ENCODE results near the gene LRRK2.
"Not testable (repeated sequence)": the region's sequence is repeated elsewhere in the genome, so short reads cannot be mapped to it uniquely, and the experiment has no call there.

Gene LRRK2

GRCh38 chr12:40238979-40239378, 14.2 kb downstream of the LRRK2 start:
- no peak overlapping the region for H2BK5ac ChIP-seq (ENCODE audit: low read depth, low read length, poor library complexity)
- H3K27me3 ChIP-seq (ENCODE audit: insufficient read depth, low read length) = no peaks in the 10 kb centered on the region
- H3K4me3 ChIP-seq (ENCODE audit: low read depth, low read length) = no peak overlapping the region
- no peak overlapping the region for H3K4ac ChIP-seq (ENCODE audit: low read depth, low read length)
- no peak overlapping the region for H2AFZ ChIP-seq (ENCODE audit: insufficient read depth, low read length, poor library complexity)
- no peaks in the 10 kb centered on the region for H3K36me3 ChIP-seq (ENCODE audit: control insufficient read depth in 1 of 2, insufficient read depth in 2 of 2, low read length in 2 of 2)
- no peaks in the 10 kb centered on the region for H3K79me2 ChIP-seq (ENCODE audit: control insufficient read depth, insufficient read depth, low read length, poor library complexity)
- H4K8ac ChIP-seq (ENCODE audit: low read depth, low read length) = no peak overlapping the region
- no peak overlapping the region for H4K12ac ChIP-seq (ENCODE audit: low read depth, low read length)
- H3K9ac ChIP-seq (ENCODE audit: low read length) = no peak overlapping the region
- H3K4me1 ChIP-seq (ENCODE audit: control insufficient read depth in 1 of 2, insufficient read depth in 2 of 2, low read length in 2 of 2) = no peaks in the 10 kb centered on the region
- H2BK12ac ChIP-seq (ENCODE audit: low read length) = no peak overlapping the region
- H4K91ac ChIP-seq (ENCODE audit: low read depth, low read length) = no peak overlapping the region
- H2AK5ac ChIP-seq (ENCODE audit: low read length) = no peak overlapping the region
- H2BK120ac ChIP-seq (ENCODE audit: insufficient read depth, low read length, poor library complexity) = no peak overlapping the region
- whole genome bisulfite sequencing (ENCODE audit: extremely low coverage, insufficient coverage, insufficient read length) = no CpG with 5 or more reads among the region's 5 CpGs
- no peak for DNase-seq
- no peaks in the 10 kb centered on the region for H3K79me1 ChIP-seq (ENCODE audit: low read length)
- no peak overlapping the region for H3K14ac ChIP-seq (ENCODE audit: low read length)
- no peak overlapping the region for H3K27ac ChIP-seq (ENCODE audit: low read depth, low read length)
- no peak overlapping the region for H3K4me2 ChIP-seq (ENCODE audit: low read length)
- H3K9me3 ChIP-seq (ENCODE audit: insufficient read depth, low read depth, low read length) = no peaks in the 10 kb centered on the region
- H3K23ac ChIP-seq (ENCODE audit: low read length) = no peak overlapping the region
- no peak overlapping the region for H3K18ac ChIP-seq (ENCODE audit: low read length)

- H3K4me2 ChIP-seq (ENCODE audit: low read length) = no peak overlapping the region
- no peak overlapping the region for H2AFZ ChIP-seq (ENCODE audit: insufficient read depth, low read length, poor library complexity)
- no peaks in the 10 kb centered on the region for H3K36me3 ChIP-seq (ENCODE audit: control insufficient read depth in 1 of 2, insufficient read depth in 2 of 2, low read length in 2 of 2)
- H3K79me2 ChIP-seq (ENCODE audit: control insufficient read depth, insufficient read depth, low read length, poor library complexity) = no peaks in the 10 kb centered on the region
- H3K79me1 ChIP-seq (ENCODE audit: low read length) = no peaks in the 10 kb centered on the region
- H3K27me3 ChIP-seq (ENCODE audit: insufficient read depth, low read length) = no peaks in the 10 kb centered on the region
- H3K23ac ChIP-seq (ENCODE audit: low read length) = no peak overlapping the region
- no peak overlapping the region for H3K14ac ChIP-seq (ENCODE audit: low read length)
- H3K4me3 ChIP-seq (ENCODE audit: low read depth, low read length) = no peak overlapping the region
- no peak overlapping the region for H2BK12ac ChIP-seq (ENCODE audit: low read length)
- DNase-seq = no peak
- no peak overlapping the region for H3K4ac ChIP-seq (ENCODE audit: low read depth, low read length)
- H2BK5ac ChIP-seq (ENCODE audit: low read depth, low read length, poor library complexity) = no peak overlapping the region
- no peak overlapping the region for H4K8ac ChIP-seq (ENCODE audit: low read depth, low read length)
- H3K4me1 ChIP-seq (ENCODE audit: control insufficient read depth in 1 of 2, insufficient read depth in 2 of 2, low read length in 2 of 2) = no peaks in the 10 kb centered on the region
- no peak overlapping the region for H4K12ac ChIP-seq (ENCODE audit: low read depth, low read length)
- H3K18ac ChIP-seq (ENCODE audit: low read length) = no peak overlapping the region
- no peaks in the 10 kb centered on the region for H3K9me3 ChIP-seq (ENCODE audit: insufficient read depth, low read depth, low read length)
- H4K91ac ChIP-seq (ENCODE audit: low read depth, low read length) = no peak overlapping the region
- H2BK120ac ChIP-seq (ENCODE audit: insufficient read depth, low read length, poor library complexity) = no peak overlapping the region
- H3K27ac ChIP-seq (ENCODE audit: low read depth, low read length) = no peak overlapping the region
- H3K9ac ChIP-seq (ENCODE audit: low read length) = no peak overlapping the region
- H2AK5ac ChIP-seq (ENCODE audit: low read length) = no peak overlapping the region
- WGBS (ENCODE audit: extremely low coverage, insufficient coverage, insufficient read length) = no CpG with 5 or more reads among the region's 4 CpGs
These were observed 16.0 kb downstream of the LRRK2 start for GRCh38 chr12:40240779-40241178.

GRCh38 chr12:40241741-40242140, 16.9 kb downstream of the LRRK2 start:
- no peak overlapping the region for H2BK5ac ChIP-seq (ENCODE audit: low read depth, low read length, poor library complexity)
- H3K4me3 ChIP-seq (ENCODE audit: low read depth, low read length) = no peak overlapping the region
- WGBS (ENCODE audit: extremely low coverage, insufficient coverage, insufficient read length) = no CpG with 5 or more reads among the region's 1 CpG
- H3K4me2 ChIP-seq (ENCODE audit: low read length) = no peak overlapping the region
- no peak overlapping the region for H2BK12ac ChIP-seq (ENCODE audit: low read length)
- H3K4ac ChIP-seq (ENCODE audit: low read depth, low read length) = no peak overlapping the region
- no peak overlapping the region for H2AK5ac ChIP-seq (ENCODE audit: low read length)
- H4K12ac ChIP-seq (ENCODE audit: low read depth, low read length) = no peak overlapping the region
- H3K14ac ChIP-seq (ENCODE audit: low read length) = no peak overlapping the region
- no peak overlapping the region for H3K9ac ChIP-seq (ENCODE audit: low read length)
- no peaks in the 10 kb centered on the region for H3K36me3 ChIP-seq (ENCODE audit: control insufficient read depth in 1 of 2, insufficient read depth in 2 of 2, low read length in 2 of 2)
- no peaks in the 10 kb centered on the region for H3K4me1 ChIP-seq (ENCODE audit: control insufficient read depth in 1 of 2, insufficient read depth in 2 of 2, low read length in 2 of 2)
- no peaks in the 10 kb centered on the region for H3K79me1 ChIP-seq (ENCODE audit: low read length)
- no peak overlapping the region for H4K8ac ChIP-seq (ENCODE audit: low read depth, low read length)
- H3K27ac ChIP-seq (ENCODE audit: low read depth, low read length) = no peak overlapping the region
- H3K18ac ChIP-seq (ENCODE audit: low read length) = no peak overlapping the region
- H4K91ac ChIP-seq (ENCODE audit: low read depth, low read length) = no peak overlapping the region
- no peaks in the 10 kb centered on the region for H3K27me3 ChIP-seq (ENCODE audit: insufficient read depth, low read length)
- H2BK120ac ChIP-seq (ENCODE audit: insufficient read depth, low read length, poor library complexity) = no peak overlapping the region
- H3K79me2 ChIP-seq (ENCODE audit: control insufficient read depth, insufficient read depth, low read length, poor library complexity) = no peaks in the 10 kb centered on the region
- no peak for DNase-seq
- H2AFZ ChIP-seq (ENCODE audit: insufficient read depth, low read length, poor library complexity) = no peak overlapping the region
- no peak overlapping the region for H3K23ac ChIP-seq (ENCODE audit: low read length)
- H3K9me3 ChIP-seq (ENCODE audit: insufficient read depth, low read depth, low read length) = no peaks in the 10 kb centered on the region

GRCh38 chr12:40244526-40245156, 19.8 kb downstream of the LRRK2 start:
- H4K12ac ChIP-seq (ENCODE audit: low read depth, low read length); H2BK120ac ChIP-seq (ENCODE audit: insufficient read depth, low read length, poor library complexity); H2AK5ac ChIP-seq (ENCODE audit: low read length); H3K4ac ChIP-seq (ENCODE audit: low read depth, low read length); H3K27ac ChIP-seq (ENCODE audit: low read depth, low read length); H3K18ac ChIP-seq (ENCODE audit: low read length); H3K4me1 ChIP-seq (ENCODE audit: control insufficient read depth in 1 of 2, insufficient read depth in 2 of 2, low read length in 2 of 2); H3K27me3 ChIP-seq (ENCODE audit: insufficient read depth, low read length); H3K4me2 ChIP-seq (ENCODE audit: low read length); H3K23ac ChIP-seq (ENCODE audit: low read length); H3K9me3 ChIP-seq (ENCODE audit: insufficient read depth, low read depth, low read length); H3K9ac ChIP-seq (ENCODE audit: low read length); H3K36me3 ChIP-seq (ENCODE audit: control insufficient read depth in 1 of 2, insufficient read depth in 2 of 2, low read length in 2 of 2); H4K91ac ChIP-seq (ENCODE audit: low read depth, low read length); H3K79me1 ChIP-seq (ENCODE audit: low read length); H2BK5ac ChIP-seq (ENCODE audit: low read depth, low read length, poor library complexity); H3K79me2 ChIP-seq (ENCODE audit: control insufficient read depth, insufficient read depth, low read length, poor library complexity); H4K8ac ChIP-seq (ENCODE audit: low read depth, low read length); DNase-seq; H2AFZ ChIP-seq (ENCODE audit: insufficient read depth, low read length, poor library complexity); H2BK12ac ChIP-seq (ENCODE audit: low read length); H3K4me3 ChIP-seq (ENCODE audit: low read depth, low read length); H3K14ac ChIP-seq (ENCODE audit: low read length): not testable (repeated sequence)
- no CpG with 5 or more reads among the region's 5 CpGs for WGBS (ENCODE audit: extremely low coverage, insufficient coverage, insufficient read length)

Measured in trophoblast cell (in vitro differentiated cells and primary cell).